CD14-positive monocyte (primary cell): ENCODE results near the gene UBXN1. TPM values are rescaled to one million over a fixed set of nuclear protein-coding genes. Genes with fewer than 3 reads are reported as not detected.

Source experiments
- DNase-seq, 3 donors: peaks; one replicate each; pipeline ENCODE4 v3.0.0-alpha.2; 2011 to 2022
- H2AFZ ChIP-seq: 2 replicates; pipeline ENCODE4 v1.6.0; 2012; ENCODE audit warnings: mild to moderate bottlenecking, low read depth, low read length, inconsistent platforms; ENCODE audit not compliant: insufficient read depth, poor library complexity, severe bottlenecking
- H3K27ac ChIP-seq, 2 donors: 1 replicate in 1 of 2; 2 replicates in 1 of 2; pipeline ENCODE4 v1.5.1; 2012 to 2013; ENCODE audit warnings: low read length in 2 of 2, control low read depth in 1 of 2, inconsistent platforms in 1 of 2, low read depth in 1 of 2, mild to moderate bottlenecking in 1 of 2
- H3K27me3 ChIP-seq, 2 donors: one replicate each; pipeline versions ENCODE4 v1.6.0 to v1.6.1; 2011 to 2013; ENCODE audit warnings: low read length in 2 of 2; ENCODE audit not compliant: control insufficient read depth in 2 of 2, insufficient read depth in 2 of 2
- H3K36me3 ChIP-seq, 2 donors: replicated peaks in 1 of 2; 1 replicate in 1 of 2; 2 replicates in 1 of 2; pipeline versions ENCODE4 v1.5.1 to v1.6.1; 2012 to 2013; ENCODE audit warnings: low read length in 2 of 2, control low read depth in 1 of 2, inconsistent platforms in 1 of 2, mild to moderate bottlenecking in 1 of 2; ENCODE audit not compliant: insufficient read depth in 2 of 2, control insufficient read depth in 1 of 2
- H3K4me1 ChIP-seq, 2 donors: 1 replicate in 1 of 2; 2 replicates in 1 of 2; pipeline versions ENCODE4 v1.5.1 to v1.6.1; 2012 to 2013; ENCODE audit warnings: low read length in 2 of 2, control low read depth in 1 of 2, inconsistent platforms in 1 of 2, mild to moderate bottlenecking in 1 of 2, moderate library complexity in 1 of 2; ENCODE audit not compliant: insufficient read depth in 2 of 2, control insufficient read depth in 1 of 2
- H3K4me2 ChIP-seq: replicated peaks from 2 replicates; pipeline ENCODE3; 2012; ENCODE audit warnings: low read length, moderate library complexity, mild to moderate bottlenecking; ENCODE audit not compliant: poor library complexity, severe bottlenecking; ENCODE audit errors: extremely low read depth
- H3K4me3 ChIP-seq, 3 experiments: fragments of 200-600 bp in 1 of 3; sonication (generic) in 1 of 3; replicated peaks in 1 of 3; 1 replicate in 2 of 3; 2 replicates in 1 of 3; pipeline ENCODE4 v1.5.1; 2011 to 2013; ENCODE audit warnings: low read length in 3 of 3, mild to moderate bottlenecking in 3 of 3, control low read depth in 2 of 3, low read depth in 2 of 3, inconsistent platforms in 1 of 3, moderate library complexity in 1 of 3
- H3K79me2 ChIP-seq: 2 replicates; pipeline ENCODE4 v1.6.0; 2012; ENCODE audit warnings: mild to moderate bottlenecking, control low read depth, inconsistent platforms, low read length, moderate library complexity; ENCODE audit not compliant: insufficient read depth
- H3K9ac ChIP-seq: 2 replicates; pipeline ENCODE4 v1.6.0; 2017; ENCODE audit warnings: low read length, mild to moderate bottlenecking; ENCODE audit not compliant: insufficient read depth, poor library complexity, severe bottlenecking
- H3K9me3 ChIP-seq, 2 donors: replicated peaks in 1 of 2; 1 replicate in 1 of 2; 2 replicates in 1 of 2; pipeline versions ENCODE4 v1.5.1 to v1.6.1; 2012 to 2013; ENCODE audit warnings: low read length in 2 of 2, control low read depth in 1 of 2; ENCODE audit not compliant: control insufficient read depth in 1 of 2, insufficient read depth in 1 of 2
- H4K20me1 ChIP-seq: 2 replicates; pipeline ENCODE4 v1.6.0; 2012; ENCODE audit warnings: mild to moderate bottlenecking, low read length, control low read depth, moderate library complexity; ENCODE audit not compliant: insufficient read depth
- H3K27ac Mint-ChIP-seq, 7 donors: one replicate each; pipeline ENCODE4 v1.8.0; 2020; ENCODE audit warnings: mild to moderate bottlenecking in 7 of 7, mixed read lengths in 7 of 7, moderate library complexity in 6 of 7, inconsistent platforms in 2 of 7
- H3K27me3 Mint-ChIP-seq, 3 donors: one replicate each; pipeline ENCODE4 v1.8.0; 2021 to 2022; ENCODE audit warnings: low read depth in 3 of 3, mild to moderate bottlenecking in 3 of 3, mixed read lengths in 3 of 3, moderate library complexity in 3 of 3, inconsistent platforms in 1 of 3
- H3K36me3 Mint-ChIP-seq, 2 donors: one replicate each; pipeline ENCODE4 v1.8.0; 2020; ENCODE audit warnings: mixed read lengths in 2 of 2, inconsistent platforms in 1 of 2, mild to moderate bottlenecking in 1 of 2
- H3K4me1 Mint-ChIP-seq: one replicate; pipeline ENCODE4 v1.8.0; 2020; ENCODE audit warnings: mild to moderate bottlenecking, mixed read lengths
- H3K4me3 Mint-ChIP-seq, 2 donors: one replicate each; pipeline ENCODE4 v1.8.0; 2020; ENCODE audit warnings: mild to moderate bottlenecking in 2 of 2, mixed read lengths in 2 of 2, moderate library complexity in 1 of 2
- H3K9me3 Mint-ChIP-seq, 7 donors: one replicate each; pipeline ENCODE4 v1.8.0; 2020 to 2022; ENCODE audit warnings: mixed read lengths in 7 of 7, mild to moderate bottlenecking in 6 of 7, moderate library complexity in 6 of 7, inconsistent platforms in 2 of 7
- CTCF ChIP-seq: fragments of 200-600 bp; IDR thresholded peaks from one replicate; pipeline ENCODE4 v1.8.0; 2022; ENCODE audit warnings: antibody characterized with exemption, mild to moderate bottlenecking
- WGBS: methylation state at CpG from one replicate; pipeline ENCODE4 v1.1.5; 2013; ENCODE audit warnings: missing lambda C conversion rate; ENCODE audit not compliant: insufficient coverage; 5-methylcytosine and 5-hydroxymethylcytosine counted together
- intact Hi-C, 2 donors: fragments of 100-400 bp; cut with micrococcal nuclease; formaldehyde crosslinking; loops; one replicate each; pipeline versions ENCODE4 v1.15.0 to v1.15.1; 2023
- polyA plus RNA-seq, 3 donors: library from polyadenylated mRNA; depleted of rRNA in 1 of 3; unstranded in 2 of 3; stranded (reverse) in 1 of 3; fragments of 300-500 nt in 2 of 3; fragments of >200 nt in 1 of 3; fragmentation: Illumina TruSeq in 2 of 3; gene quantifications; 1 replicate in 2 of 3; 2 replicates in 1 of 3; pipeline ENCODE4 v1.2.3, GENCODE V29; 2012 to 2021

Gene UBXN1
- polyA plus RNA-seq, 3 donors: 93.9 to 147 (median 106) TPM

- Histone ChIP-seq H3K27me3 (no peaks in the 10 kb centered on the region), H3K79me2 (peaks cover 34% of the 10 kb centered on the region), H3K36me3 (peaks cover 57 to 68% of the 10 kb centered on the region in 2 donors), H2AFZ (no peak overlapping the region), H3K27ac (peak overlapping the region in 1 of 2 donors; percentile 18), H3K4me1 (peaks cover 18 to 30% of the 10 kb centered on the region in 2 donors), H3K9me3 (no peaks in the 10 kb centered on the region), H3K4me2 (no peak overlapping the region), H4K20me1 (peaks cover 25% of the 10 kb centered on the region), H3K9ac (no peak overlapping the region), H3K4me3 (no peak overlapping the region)
- H3K9me3 Mint-ChIP-seq: no peaks in the 10 kb centered on the region
- H3K36me3 Mint-ChIP-seq: peaks cover 54 to 63% of the 10 kb centered on the region in 2 donors
- H3K27ac Mint-ChIP-seq: no peak overlapping the region
- TF ChIP-seq CTCF: no peak
- H3K4me1 Mint-ChIP-seq: peaks cover 24% of the 10 kb centered on the region
- WGBS: no CpG with 5 or more reads among the region's 6 CpGs
- DNase-seq: no peak
- intact Hi-C loops: no loop called here
- no peaks in the 10 kb centered on the region for H3K27me3 Mint-ChIP-seq
- H3K4me3 Mint-ChIP-seq: no peak overlapping the region
These were observed 33.5 kb upstream of the UBXN1 start for GRCh38 chr11:62712276-62712812.

- TF ChIP-seq CTCF: no peak
- Mint-ChIP-seq H3K4me3 (peak overlapping the region; percentile 87 to 96), H3K4me1 (peaks cover 42% of the 10 kb centered on the region), H3K9me3 (no peaks in the 10 kb centered on the region), H3K27ac (peak overlapping the region; percentile 95 to 99 (median 98)), H3K36me3 (peaks cover 33 to 44% of the 10 kb centered on the region in 2 donors), H3K27me3 (no peaks in the 10 kb centered on the region)
- WGBS: 65% methylated on average over 7 of the region's 7 CpGs
- peaks cover 34 to 51% of the 10 kb centered on the region in 2 donors for H3K4me1 ChIP-seq
- DNase-seq: peak; percentile 20 to 27 (median 23)
- no peaks in the 10 kb centered on the region for H3K27me3 ChIP-seq
- peak overlapping the region; percentile 95 to 97 for H3K27ac ChIP-seq
- no peaks in the 10 kb centered on the region for H3K9me3 ChIP-seq
- peaks cover 34 to 44% of the 10 kb centered on the region in 2 donors for H3K36me3 ChIP-seq
- H3K9ac ChIP-seq: peak overlapping the region; percentile 88
- peaks cover 18% of the 10 kb centered on the region for H3K79me2 ChIP-seq
- H2AFZ ChIP-seq: peak overlapping the region; percentile 98
- intact Hi-C loops: loop anchor here in 1 of 2 donors (1.0 kb wide), 1 partner anchor 16 kb away; no protein-coding TSS in a partner anchor
- peak overlapping the region; percentile 72 to 91 (median 83) for H3K4me3 ChIP-seq
- H3K4me2 ChIP-seq: peak overlapping the region; percentile 96
- peaks cover 7% of the 10 kb centered on the region for H4K20me1 ChIP-seq
These were observed 31.1 kb upstream of the UBXN1 start for GRCh38 chr11:62710001-62710345.
